HG03196 (cell line): ENCODE results near the gene NRIP2.

Source experiments
- ATAC-seq: cut with Tn5 transposase; IDR thresholded peaks from one replicate; pipeline ENCODE4 v1.9.1; 2021; ENCODE audit not compliant: unreplicated experiment

NRIP2 gene

DNA sequence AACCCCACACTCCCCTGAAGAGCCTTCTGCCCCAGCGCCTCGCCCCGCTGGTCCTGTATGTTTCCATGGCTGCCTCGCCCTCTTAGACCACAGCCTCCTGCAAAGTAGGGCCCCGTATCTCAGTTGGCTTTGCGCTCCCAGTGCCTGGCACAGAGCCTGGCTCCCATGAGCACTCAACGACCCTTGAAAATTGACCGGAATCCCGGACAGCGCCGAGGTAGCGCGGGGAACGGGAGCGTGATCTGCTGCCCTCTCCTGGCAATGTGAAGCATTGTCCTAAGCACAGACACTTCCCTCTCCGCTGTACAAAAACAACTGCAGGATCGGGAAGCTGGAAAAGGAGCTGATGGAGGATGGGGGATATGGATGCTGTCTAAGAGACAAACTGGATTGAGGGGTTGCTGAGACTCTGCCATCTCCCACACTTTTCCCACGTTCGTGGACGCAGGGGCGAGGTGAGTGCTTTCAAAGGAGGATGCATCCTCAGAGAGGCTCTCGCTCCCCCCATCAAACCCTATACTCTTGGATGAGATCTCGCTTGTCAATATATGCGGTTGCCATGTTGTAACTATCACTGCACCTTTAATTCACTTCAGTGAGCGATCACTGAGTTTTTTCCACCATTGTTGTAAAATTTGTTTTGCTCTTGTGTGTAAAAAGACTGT, 50.8 kb downstream of the NRIP2 start:
- ATAC-seq = no peak

DNA sequence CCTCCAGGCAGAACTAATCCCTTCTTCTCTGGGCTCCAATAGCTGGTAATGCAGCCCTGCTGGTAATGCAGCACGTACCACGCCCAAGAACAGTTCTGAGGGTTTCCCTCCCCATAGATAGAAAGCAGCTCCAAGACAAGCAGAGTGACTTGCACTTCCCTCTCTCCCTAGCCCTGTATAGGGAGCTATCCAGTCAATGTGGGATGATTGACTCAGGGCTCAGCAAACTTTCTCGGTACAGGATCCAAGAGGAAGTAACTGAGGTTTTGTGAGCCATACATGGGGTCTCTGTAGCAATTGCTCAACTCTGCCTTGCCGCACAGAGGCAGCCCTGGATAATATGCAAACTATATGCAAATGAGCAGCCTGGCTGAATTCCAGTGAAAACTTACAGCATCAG, 55.6 kb downstream of the NRIP2 start:
- ATAC-seq = no peak

DNA sequence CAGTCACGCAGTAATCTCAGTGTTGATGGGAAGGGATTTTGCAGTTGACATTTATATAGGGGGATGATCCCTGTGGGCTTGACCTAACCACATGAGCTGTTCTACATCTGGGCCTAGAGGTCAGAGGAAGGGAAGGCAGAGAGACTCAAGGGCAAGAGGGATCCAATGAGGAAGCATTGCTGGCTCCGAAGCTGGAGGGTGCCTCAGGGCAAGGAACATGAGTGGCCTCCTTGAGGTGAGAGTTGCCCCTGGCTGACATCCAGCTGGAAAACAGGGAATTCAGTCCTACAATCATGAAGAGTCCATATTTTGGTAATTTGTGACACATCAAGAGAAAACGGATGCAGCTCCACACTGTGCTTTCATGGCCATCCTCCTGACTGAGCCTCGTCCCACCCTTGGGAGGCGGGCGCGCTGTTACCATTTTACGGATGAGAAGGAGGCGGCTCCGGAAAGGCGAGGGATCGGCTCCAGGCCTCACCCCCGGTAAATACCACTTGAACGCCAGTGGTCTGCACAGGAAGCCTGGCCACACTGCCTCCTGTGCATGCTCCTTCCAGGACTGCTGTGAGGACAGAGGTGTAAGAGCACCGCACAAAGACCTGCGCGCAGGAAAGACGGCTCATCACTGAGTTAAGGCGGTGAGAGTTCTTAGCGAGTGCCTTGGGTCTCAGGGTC, 58.6 kb downstream of the NRIP2 start:
- no peak for ATAC-seq

DNA sequence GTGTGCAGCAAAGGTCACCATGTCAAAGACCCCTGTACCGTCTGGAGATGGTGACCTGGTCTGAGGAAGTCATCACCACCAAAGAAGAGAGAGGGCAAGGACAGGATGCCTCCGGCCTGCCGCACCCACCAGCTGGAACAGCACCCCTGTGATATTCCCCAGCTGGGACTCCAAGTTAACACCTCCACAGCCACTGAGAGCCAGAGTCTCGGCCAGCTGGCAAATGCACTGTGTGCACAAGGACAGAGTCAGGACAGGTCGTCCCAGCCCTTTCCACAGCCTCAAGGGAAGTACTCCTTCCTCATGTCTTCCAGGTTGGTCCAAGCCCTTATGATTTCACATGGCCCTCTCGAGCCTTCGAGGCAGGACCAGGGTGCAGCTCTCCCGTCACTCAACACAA, 59.4 kb downstream of the NRIP2 start:
- no peak for ATAC-seq
